IMR-90 (cell line): ENCODE results near the gene NADK. TPM values are rescaled to one million over a fixed set of nuclear protein-coding genes. Genes with fewer than 3 reads are reported as not detected.

Experiments used
- ATAC-seq: fragments of 200-7000 bp; cut with Tn5 transposase; 2 replicates; pipeline ENCODE4 v1.9.1; 2020; ENCODE audit warnings: low read depth, mild to moderate bottlenecking, moderate library complexity
- BruUV-seq: library from RNA; stranded (reverse); fragments of 400-500 nt; replicated peaks from 2 replicates; lab custom pipeline; 2021; lab: Mats Ljungman, UMichigan
- CTCF ChIA-PET: fragments of 300-600 bp; formaldehyde crosslinking; extraction: SDS; loops from one replicate; lab custom pipeline; 2021; ENCODE audit warnings: antibody characterized with exemption; lab: Yijun Ruan, JAX
- POLR2A ChIA-PET: fragments of 300-600 bp; sonication (Branson Sonifier 250); formaldehyde crosslinking; loops from one replicate; lab custom pipeline; 2022; ENCODE audit warnings: antibody characterized with exemption; ENCODE audit not compliant: unreplicated experiment; lab: Charles Lee
- DNase-seq: peaks from one replicate; pipeline ENCODE4 v3.0.0; 2013
- H2AFZ ChIP-seq: replicated peaks from 2 replicates; pipeline ENCODE3; 2013; ENCODE audit warnings: low read length, mild to moderate bottlenecking; ENCODE audit not compliant: poor library complexity
- H2AK5ac ChIP-seq: 2 replicates; pipeline ENCODE4 v1.6.1; 2013; ENCODE audit warnings: low read depth, low read length, inconsistent platforms
- H2AK9ac ChIP-seq: replicated peaks from 2 replicates; pipeline ENCODE3; 2013; ENCODE audit warnings: mild to moderate bottlenecking, low read depth, low read length, moderate library complexity; ENCODE audit not compliant: poor library complexity
- H2BK120ac ChIP-seq: 2 replicates; pipeline ENCODE4 v1.6.1; 2013; ENCODE audit warnings: low read depth, low read length, inconsistent platforms
- H2BK15ac ChIP-seq: 3 replicates; pipeline ENCODE4 v1.6.1; 2013; ENCODE audit warnings: low read depth, low read length, inconsistent platforms
- H2BK20ac ChIP-seq: 2 replicates; pipeline ENCODE4 v1.6.1; 2013; ENCODE audit warnings: low read depth, mild to moderate bottlenecking, inconsistent platforms, low read length, moderate library complexity
- H2BK5ac ChIP-seq: 2 replicates; pipeline ENCODE4 v1.6.1; 2013; ENCODE audit warnings: mild to moderate bottlenecking, low read depth, low read length, inconsistent platforms; ENCODE audit not compliant: poor library complexity, severe bottlenecking
- H3K14ac ChIP-seq: replicated peaks from 2 replicates; pipeline ENCODE4 v1.6.1; 2013; ENCODE audit warnings: low read depth, low read length, inconsistent platforms
- H3K18ac ChIP-seq: 2 replicates; pipeline ENCODE4 v1.6.1; 2013; ENCODE audit warnings: low read depth, low read length, control low read depth
- H3K23ac ChIP-seq: 2 replicates; pipeline ENCODE4 v1.6.1; 2013; ENCODE audit warnings: low read depth, low read length, inconsistent platforms
- H3K27ac ChIP-seq: 2 replicates; pipeline ENCODE4 v1.5.1; 2013; ENCODE audit warnings: mild to moderate bottlenecking, control low read depth, low read length; ENCODE audit not compliant: insufficient read depth
- H3K27me3 ChIP-seq: 2 replicates; pipeline ENCODE4 v1.6.1; 2013; ENCODE audit warnings: low read length; ENCODE audit not compliant: control insufficient read depth, insufficient read depth
- H3K36me3 ChIP-seq: 2 replicates; pipeline ENCODE4 v1.6.1; 2013; ENCODE audit warnings: low read length, mixed read lengths; ENCODE audit not compliant: control insufficient read depth, insufficient read depth
- H3K4ac ChIP-seq: 2 replicates; pipeline ENCODE4 v1.6.1; 2013; ENCODE audit warnings: low read depth, low read length, inconsistent platforms
- H3K4me1 ChIP-seq: 2 replicates; pipeline ENCODE4 v1.6.1; 2013; ENCODE audit warnings: low read length, mixed read lengths; ENCODE audit not compliant: control insufficient read depth, insufficient read depth
- H3K4me2 ChIP-seq: 2 replicates; pipeline ENCODE4 v1.6.1; 2013; ENCODE audit warnings: low read depth, mild to moderate bottlenecking, control low read depth, low read length, moderate library complexity
- H3K4me3 ChIP-seq: 2 replicates; pipeline ENCODE4 v1.5.1; 2013; ENCODE audit warnings: low read depth, mild to moderate bottlenecking, control low read depth, low read length, moderate library complexity; ENCODE audit not compliant: insufficient read depth
- H3K56ac ChIP-seq: 2 replicates; pipeline ENCODE4 v1.6.1; 2013; ENCODE audit warnings: low read length, inconsistent platforms; ENCODE audit not compliant: insufficient read depth; ENCODE audit errors: extremely low read depth
- H3K79me1 ChIP-seq, 2 experiments: 2 replicates each; pipeline ENCODE4 v1.6.1; 2013; ENCODE audit warnings: low read length in 2 of 2, inconsistent platforms in 1 of 2, low read depth in 1 of 2
- H3K9ac ChIP-seq: 2 replicates; pipeline ENCODE4 v1.6.1; 2013; ENCODE audit warnings: low read depth, low read length, control low read depth
- H3K9me1 ChIP-seq: 2 replicates; pipeline ENCODE4 v1.6.1; 2013; ENCODE audit warnings: low read length, inconsistent platforms; ENCODE audit not compliant: insufficient read depth
- H3K9me3 ChIP-seq: 2 replicates; pipeline ENCODE4 v1.6.1; 2013; ENCODE audit warnings: low read length; ENCODE audit not compliant: control insufficient read depth, insufficient read depth
- H4K20me1 ChIP-seq: 2 replicates; pipeline ENCODE4 v1.6.1; 2013; ENCODE audit warnings: low read length, inconsistent platforms; ENCODE audit not compliant: insufficient read depth
- H4K5ac ChIP-seq: 2 replicates; pipeline ENCODE4 v1.6.1; 2013; ENCODE audit warnings: mild to moderate bottlenecking, low read depth, low read length, control low read depth
- H4K8ac ChIP-seq, 2 experiments: 2 replicates each; pipeline ENCODE4 v1.6.1; 2013; ENCODE audit warnings: low read depth in 2 of 2, low read length in 2 of 2, control low read depth in 1 of 2, inconsistent platforms in 1 of 2
- H4K91ac ChIP-seq: 2 replicates; pipeline ENCODE4 v1.6.1; 2013; ENCODE audit warnings: low read depth, low read length, inconsistent platforms; ENCODE audit not compliant: insufficient read depth
- BHLHE40 ChIP-seq: fragments of 150-350 bp; IDR thresholded peaks from 2 replicates; pipeline ENCODE4 v1.6.1; 2016; ENCODE audit warnings: mild to moderate bottlenecking, low read depth, low read length
- CHD1 ChIP-seq: IDR thresholded peaks from 2 replicates; pipeline ENCODE4 v1.6.1; 2012; ENCODE audit warnings: low read depth, low read length, improper control_type of control experiment
- CTCF ChIP-seq: conservative IDR thresholded peaks from 2 replicates; pipeline ENCODE4 v1.5.1; 2012; ENCODE audit warnings: mild to moderate bottlenecking, low read depth, low read length, improper control_type of control experiment
- ELK1 ChIP-seq: fragments of 150-350 bp; IDR thresholded peaks from 2 replicates; pipeline ENCODE4 v1.6.1; 2016; ENCODE audit warnings: low read depth, mild to moderate bottlenecking, low read length, moderate library complexity, borderline replicate concordance
- FOS ChIP-seq: fragments of 150-350 bp; IDR thresholded peaks from 2 replicates; pipeline ENCODE4 v1.6.1; 2016; ENCODE audit warnings: low read depth, low read length
- MAFK ChIP-seq: IDR thresholded peaks from 2 replicates; pipeline ENCODE4 v1.6.1; 2012; ENCODE audit warnings: low read depth, low read length, improper control_type of control experiment
- MAZ ChIP-seq: IDR thresholded peaks from 2 replicates; pipeline ENCODE4 v1.6.1; 2012; ENCODE audit warnings: low read depth, mild to moderate bottlenecking, low read length, improper control_type of control experiment, moderate library complexity, borderline replicate concordance
- MXI1 ChIP-seq: IDR thresholded peaks from 2 replicates; pipeline ENCODE4 v1.6.1; 2012; ENCODE audit warnings: low read depth, mild to moderate bottlenecking, low read length, moderate library complexity, borderline replicate concordance
- POLR2A ChIP-seq: IDR thresholded peaks from 2 replicates; pipeline ENCODE4 v1.6.1; 2012; ENCODE audit warnings: mild to moderate bottlenecking, low read depth, low read length
- RCOR1 ChIP-seq: IDR thresholded peaks from 2 replicates; pipeline ENCODE4 v1.6.1; 2012; ENCODE audit warnings: mild to moderate bottlenecking, low read length, improper control_type of control experiment; ENCODE audit not compliant: insufficient replicate concordance
- RFX5 ChIP-seq: IDR thresholded peaks from 2 replicates; pipeline ENCODE4 v1.8.0; 2012; ENCODE audit warnings: low read depth, mild to moderate bottlenecking, low read length, moderate library complexity
- SMC3 ChIP-seq: fragments of 150-350 bp; IDR thresholded peaks from 2 replicates; pipeline ENCODE4 v1.6.1; 2016; ENCODE audit warnings: low read depth, mild to moderate bottlenecking, antibody characterized with exemption, low read length, moderate library complexity
- USF2 ChIP-seq: fragments of 150-350 bp; IDR thresholded peaks from 2 replicates; pipeline ENCODE4 v1.6.1; 2017; ENCODE audit warnings: mild to moderate bottlenecking, antibody characterized with exemption, low read length, low read depth
- WGBS, 2 experiments: methylation state at CpG; one replicate each; pipeline versions ENCODE4 v1.1.5 to v1.1.7; 2013; ENCODE audit warnings: missing lambda C conversion rate in 2 of 2; ENCODE audit not compliant: insufficient read length in 1 of 2; ENCODE audit errors: extremely low coverage in 2 of 2; 5-methylcytosine and 5-hydroxymethylcytosine counted together
- dilution Hi-C: fragments of 300-500 bp; cut with HindIII; formaldehyde crosslinking; loops from one replicate; pipeline ENCODE4 v1.14.3; 2018; ENCODE audit warnings: low sequenced_read_pairs; ENCODE audit not compliant: unreplicated experiment
- in situ Hi-C: fragments of 300-500 bp; cut with MboI; formaldehyde crosslinking; loops from 3 replicates; pipeline ENCODE4 v1.14.3; 2019; ENCODE audit warnings: low sequenced_read_pairs, inconsistent platforms, mixed read lengths
- intact Hi-C: fragments of 100-400 bp; cut with micrococcal nuclease; formaldehyde crosslinking; loops from 2 replicates; pipeline ENCODE4 v1.10.0; 2022
- polyA plus RNA-seq, 3 experiments: library from polyadenylated mRNA; depleted of rRNA; stranded (reverse); fragments of >200 nt; gene quantifications; 2 replicates each; pipeline ENCODE4 v1.2.3, GENCODE V29; 2012; ENCODE audit warnings: low replicate concordance in 1 of 3
- total RNA-seq: library from RNA; depleted of rRNA; stranded (reverse); fragments of >200 nt; gene quantifications from 2 replicates; pipeline ENCODE4 v1.2.3, GENCODE V29; 2012

NADK gene
- total and polyA plus RNA-seq, 2 of the 4 experiments (the other 2 are of a cell fraction): 12.5 to 56.1 TPM

DNA sequence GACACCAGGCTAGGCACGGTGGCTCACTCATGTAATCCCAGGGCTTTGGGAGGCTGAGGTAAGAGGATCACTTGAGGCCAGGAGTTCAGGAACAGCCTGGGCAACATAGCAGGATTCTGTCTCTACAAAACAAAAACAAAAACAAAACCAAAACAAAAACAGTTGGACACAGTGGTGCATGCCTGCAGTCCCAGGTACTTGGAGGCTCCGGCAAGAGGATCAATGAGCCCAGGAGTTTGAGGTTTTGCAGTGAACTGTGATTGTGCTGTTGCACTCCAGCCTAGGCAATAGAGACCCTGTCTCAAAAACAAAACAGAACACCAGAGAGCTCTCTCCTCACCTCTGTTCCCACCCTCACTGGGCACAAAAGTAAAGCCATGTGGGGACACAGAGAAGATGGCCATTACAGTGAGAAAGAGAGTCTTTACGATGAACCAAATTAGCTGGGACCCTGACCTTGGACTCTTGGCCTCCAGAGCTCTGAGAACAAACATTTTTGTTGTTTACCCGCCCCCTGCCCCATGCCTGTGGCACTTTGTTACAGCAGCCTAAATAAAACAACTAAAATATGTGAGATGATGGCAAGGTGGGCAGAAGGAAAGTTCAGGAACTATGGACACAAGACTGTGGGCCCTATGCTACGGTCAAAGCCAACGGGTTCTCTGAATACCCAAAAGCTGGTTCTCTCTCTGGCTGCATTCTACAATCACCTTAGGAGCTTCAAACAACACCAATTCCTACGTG lies 9.8 kb downstream of the NADK start:
- H3K4me1 ChIP-seq: no peaks in the 10 kb centered on the region
- peaks cover 24% of the 10 kb centered on the region for H4K20me1 ChIP-seq
- H3K27me3 ChIP-seq: no peaks in the 10 kb centered on the region
- 100% methylated on average over 1 of the region's 7 CpGs; no CpG with 5 or more reads in 1 of the 2 experiments for WGBS, 2 experiments
- no peak overlapping the region for H3K9ac ChIP-seq
- H2BK15ac ChIP-seq: no peak overlapping the region
- no peak overlapping the region for H2BK120ac ChIP-seq
- H2BK5ac ChIP-seq: no peak overlapping the region
- DNase-seq: no peak
- H3K14ac ChIP-seq: no peak overlapping the region
- no peak overlapping the region for H4K8ac ChIP-seq
- peaks cover 8% of the 10 kb centered on the region for H3K9me3 ChIP-seq
- BruUV-seq: no TSS peak
- H3K4me2 ChIP-seq: no peak overlapping the region
- no peak overlapping the region for H3K18ac ChIP-seq
- no peak overlapping the region for H3K4ac ChIP-seq
- in situ Hi-C loops (no loop called here), intact Hi-C loops (no loop called here), dilution Hi-C loops (no loop called here)
- H3K79me1 ChIP-seq: peaks cover 16 to 48% of the 10 kb centered on the region in 2 experiments; a peak in 3 of 4 replicates
- H3K36me3 ChIP-seq: peaks cover 27% of the 10 kb centered on the region
- ATAC-seq: no peak
- no peaks in the 10 kb centered on the region; the same call in 1 of the 2 replicates for H3K9me1 ChIP-seq
- H3K56ac ChIP-seq: no peak overlapping the region
- ChIA-PET POLR2A (no interaction called here), CTCF (no interaction called here)
- H4K91ac ChIP-seq: no peak overlapping the region
- no peak overlapping the region for H3K23ac ChIP-seq
- H4K5ac ChIP-seq: no peak overlapping the region
- TF ChIP-seq POLR2A (no peak), SMC3 (no peak), RCOR1 (no peak), FOS (no peak), CTCF (no peak), USF2 (no peak), MXI1 (no peak), CHD1 (no peak), ELK1 (no peak), BHLHE40 (no peak), MAFK (no peak), MAZ (no peak), RFX5 (no peak)
- H2AFZ ChIP-seq: no peak overlapping the region
- no peak overlapping the region for H2AK5ac ChIP-seq
- no peak overlapping the region for H2BK20ac ChIP-seq
- H3K4me3 ChIP-seq: no peak overlapping the region
- no peak overlapping the region for H3K27ac ChIP-seq
- no peak overlapping the region for H2AK9ac ChIP-seq
